Thyroid gland (tissue), 4 donors: Measurements from ENCODE around the gene SLC22A4. TPM values are rescaled to one million over a fixed set of nuclear protein-coding genes. Genes with fewer than 3 reads are reported as not detected.

Source experiments
- DNase-seq, 2 donors: peaks; one replicate each; pipeline ENCODE4 v3.0.0-alpha.2; 2019
- H3K27ac ChIP-seq, 3 donors: fragments of 200-600 bp; sonication (generic); 1 replicate in 2 of 3; 2 replicates in 1 of 3; pipeline ENCODE4 v1.5.1; 2016 to 2019; ENCODE audit warnings: mild to moderate bottlenecking in 1 of 3, moderate library complexity in 1 of 3
- H3K27me3 ChIP-seq: fragments of 200-600 bp; sonication (generic); one replicate; pipeline ENCODE4 v1.5.1; 2019
- H3K36me3 ChIP-seq, 2 donors: fragments of 200-600 bp; sonication (generic); one replicate each; pipeline ENCODE4 v1.5.1; 2016 to 2019
- H3K4me1 ChIP-seq, 2 donors: fragments of 200-600 bp; sonication (generic); one replicate each; pipeline ENCODE4 v1.5.1; 2017 to 2019
- H3K4me3 ChIP-seq, 3 donors: fragments of 200-600 bp; sonication (generic); replicated peaks in 1 of 3; 1 replicate in 2 of 3; 2 replicates in 1 of 3; pipeline ENCODE4 v1.5.1; 2016; ENCODE audit warnings: mild to moderate bottlenecking in 1 of 3
- H3K9me3 ChIP-seq: fragments of 200-600 bp; sonication (generic); one replicate; pipeline ENCODE4 v1.5.1; 2017
- POLR2A ChIP-seq, 2 donors: fragments of 450-650 bp; IDR thresholded peaks; one replicate each; pipeline ENCODE4 v1.6.1; 2017; ENCODE audit warnings: antibody characterized with exemption in 2 of 2, mild to moderate bottlenecking in 2 of 2, moderate library complexity in 1 of 2
- WGBS, 2 donors: methylation state at CpG; one replicate each; pipeline ENCODE4 v1.1.5; 2017; 5-methylcytosine and 5-hydroxymethylcytosine counted together
- intact Hi-C: fragments of 100-400 bp; cut with DNase I; formaldehyde crosslinking; loops from one replicate; pipeline ENCODE4 v1.15.1; 2023
- total RNA-seq, 4 donors: library from RNA; depleted of rRNA; stranded (reverse); fragments of >200 nt; gene quantifications; one replicate each; pipeline ENCODE4 v1.2.3, GENCODE V29; 2016
- TF ChIP-seq, protein P1 (sequence below), 6 experiments: fragments of 200-600 bp in 3 of 6; fragments of 450-650 bp in 3 of 6; sonication (generic) in 3 of 6; IDR thresholded peaks; one replicate each; pipeline ENCODE4 v1.5.1; 2016 to 2019; ENCODE audit warnings: antibody characterized with exemption in 6 of 6, mild to moderate bottlenecking in 2 of 6, inconsistent platforms in 1 of 6, moderate library complexity in 1 of 6

Gene SLC22A4
- total RNA-seq, 4 donors from 2014 or later, result 0.54 to 0.78 TPM; not detected in 2

DNA sequence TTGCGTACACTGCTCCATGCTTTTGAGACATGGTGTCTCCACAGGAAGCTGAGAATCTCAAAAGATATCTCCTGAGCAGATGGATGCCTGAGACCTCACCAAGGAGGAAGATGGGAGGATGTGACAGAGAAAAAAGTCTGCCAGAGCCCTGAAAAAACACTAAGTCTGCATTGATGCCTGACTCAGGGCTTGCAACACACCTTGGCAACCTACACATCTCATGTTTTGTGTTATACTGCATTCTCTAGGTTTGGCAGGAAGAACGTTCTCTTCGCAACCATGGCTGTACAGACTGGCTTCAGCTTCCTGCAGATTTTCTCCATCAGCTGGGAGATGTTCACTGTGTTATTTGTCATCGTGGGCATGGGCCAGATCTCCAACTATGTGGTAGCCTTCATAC lies 19.2 kb downstream of the SLC22A4 start:
- intact Hi-C loops, result no loop called here
- peaks cover 0 to 6% of the 10 kb centered on the region in 2 donors for H3K4me1 ChIP-seq
- H3K4me3 ChIP-seq, result no peak overlapping the region
- no peaks in the 10 kb centered on the region for H3K9me3 ChIP-seq
- H3K36me3 ChIP-seq, result no peaks in the 10 kb centered on the region
- no peak for TF ChIP-seq POLR2A (IDR thresholded peaks at IDR 0.05)
- TF ChIP-seq, protein P1, sequence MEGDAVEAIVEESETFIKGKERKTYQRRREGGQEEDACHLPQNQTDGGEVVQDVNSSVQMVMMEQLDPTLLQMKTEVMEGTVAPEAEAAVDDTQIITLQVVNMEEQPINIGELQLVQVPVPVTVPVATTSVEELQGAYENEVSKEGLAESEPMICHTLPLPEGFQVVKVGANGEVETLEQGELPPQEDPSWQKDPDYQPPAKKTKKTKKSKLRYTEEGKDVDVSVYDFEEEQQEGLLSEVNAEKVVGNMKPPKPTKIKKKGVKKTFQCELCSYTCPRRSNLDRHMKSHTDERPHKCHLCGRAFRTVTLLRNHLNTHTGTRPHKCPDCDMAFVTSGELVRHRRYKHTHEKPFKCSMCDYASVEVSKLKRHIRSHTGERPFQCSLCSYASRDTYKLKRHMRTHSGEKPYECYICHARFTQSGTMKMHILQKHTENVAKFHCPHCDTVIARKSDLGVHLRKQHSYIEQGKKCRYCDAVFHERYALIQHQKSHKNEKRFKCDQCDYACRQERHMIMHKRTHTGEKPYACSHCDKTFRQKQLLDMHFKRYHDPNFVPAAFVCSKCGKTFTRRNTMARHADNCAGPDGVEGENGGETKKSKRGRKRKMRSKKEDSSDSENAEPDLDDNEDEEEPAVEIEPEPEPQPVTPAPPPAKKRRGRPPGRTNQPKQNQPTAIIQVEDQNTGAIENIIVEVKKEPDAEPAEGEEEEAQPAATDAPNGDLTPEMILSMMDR (IDR thresholded peaks at IDR 0.05), result no peak
- no peaks in the 10 kb centered on the region for H3K27me3 ChIP-seq
- no peak for DNase-seq
- 95 to 98% methylated on average over 4 of the region's 4 CpGs for whole genome bisulfite sequencing, 2 donors
- no peak overlapping the region for H3K27ac ChIP-seq

DNA sequence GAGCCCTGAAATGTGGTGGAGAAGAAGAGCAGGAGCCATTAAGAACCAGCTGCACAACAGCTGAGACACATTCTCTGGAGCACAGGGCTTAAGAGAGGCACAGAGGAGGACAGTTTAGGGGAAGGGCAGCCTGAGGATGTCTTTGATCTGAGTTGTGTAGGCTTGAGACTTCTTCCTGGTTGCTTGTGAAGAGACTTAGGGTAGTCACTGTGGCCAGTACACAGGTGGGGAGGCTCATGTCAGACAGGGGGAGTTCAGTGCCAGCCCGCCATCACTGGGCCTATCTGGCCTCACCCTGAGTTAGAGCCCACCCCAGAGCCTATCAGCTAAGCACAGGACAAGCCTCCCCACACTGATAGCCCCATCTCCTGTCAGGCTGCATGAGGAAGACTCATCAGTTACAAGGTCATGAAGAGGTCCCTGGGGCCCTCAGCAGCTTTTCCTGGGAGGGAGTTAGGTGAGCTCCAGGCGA lies 19.8 kb downstream of the SLC22A4 start:
- WGBS, 2 donors, result 94 to 100% methylated on average over 1 to 2 of the region's 2 CpGs
- TF ChIP-seq, protein P1 (IDR thresholded peaks at IDR 0.05), result no peak
- TF ChIP-seq POLR2A (IDR thresholded peaks at IDR 0.05), result no peak
- Histone ChIP-seq H3K36me3 (no peaks in the 10 kb centered on the region), H3K4me3 (no peak overlapping the region), H3K27me3 (no peaks in the 10 kb centered on the region), H3K9me3 (no peaks in the 10 kb centered on the region), H3K4me1 (peaks cover 0 to 6% of the 10 kb centered on the region in 2 donors), H3K27ac (no peak overlapping the region)
- intact Hi-C loops, result no loop called here
- no peak for DNase-seq

DNA sequence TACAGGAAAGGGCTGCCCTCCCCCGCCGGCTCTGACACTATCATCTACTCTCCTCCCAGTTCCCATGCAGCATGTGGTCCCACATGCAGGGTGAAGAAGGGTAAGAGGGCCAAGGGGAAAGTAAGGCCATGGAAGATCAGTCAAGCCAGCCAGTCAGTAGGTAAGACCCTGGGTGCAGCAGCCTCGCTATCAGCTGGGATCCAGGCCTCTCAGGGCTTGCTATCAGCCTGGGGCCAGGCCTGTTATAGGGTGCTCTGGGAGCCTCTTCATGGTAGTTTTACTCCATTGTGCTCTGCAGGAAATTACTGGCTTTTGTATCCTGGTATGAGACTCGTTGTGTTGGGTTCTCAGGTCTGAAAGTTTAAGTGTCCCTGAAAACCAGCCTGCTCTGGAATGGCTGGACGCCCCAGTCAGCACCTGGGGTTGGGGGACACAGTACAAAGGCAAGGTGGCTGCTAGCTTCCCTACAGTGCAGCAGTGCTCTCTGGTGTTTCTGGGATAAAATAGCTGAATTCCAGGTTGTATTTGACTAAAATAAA lies 21.4 kb downstream of the SLC22A4 start:
- H3K27ac ChIP-seq, result no peak overlapping the region
- WGBS, 2 donors, result 75 to 84% methylated on average over 5 of the region's 5 CpGs
- no peak overlapping the region for H3K4me3 ChIP-seq
- no peaks in the 10 kb centered on the region for H3K36me3 ChIP-seq
- no peaks in the 10 kb centered on the region for H3K9me3 ChIP-seq
- H3K27me3 ChIP-seq, result no peaks in the 10 kb centered on the region
- DNase-seq, result no peak
- H3K4me1 ChIP-seq, result peaks cover 0 to 2% of the 10 kb centered on the region in 2 donors
- intact Hi-C loops, result no loop called here
- TF ChIP-seq, protein P1 (IDR thresholded peaks at IDR 0.05), result no peak
- no peak for TF ChIP-seq POLR2A (IDR thresholded peaks at IDR 0.05)

DNA sequence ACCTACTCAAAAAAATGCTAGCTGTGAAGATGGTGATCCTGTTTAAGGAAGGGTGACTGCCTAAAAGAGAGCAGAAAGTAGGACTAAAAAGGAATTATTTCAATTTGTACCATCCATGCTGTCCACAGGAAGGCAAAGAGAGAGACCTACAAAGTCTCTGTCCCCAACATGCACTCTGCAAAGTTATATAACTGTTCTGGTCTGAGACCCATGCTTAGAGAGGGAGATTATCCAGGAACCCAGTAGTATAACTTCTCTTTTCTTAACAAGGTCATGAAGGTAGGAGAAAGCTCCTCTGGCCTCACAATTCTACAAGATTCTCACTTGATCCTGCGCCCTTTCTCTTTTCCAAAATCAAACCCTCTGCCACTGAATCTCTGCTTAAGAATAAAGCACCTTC lies 25.8 kb downstream of the SLC22A4 start:
- 97 to 100% methylated on average over 1 of the region's 1 CpG for WGBS, 2 donors
- Histone ChIP-seq H3K27ac (no peak overlapping the region), H3K4me3 (no peak overlapping the region), H3K4me1 (no peaks in the 10 kb centered on the region), H3K27me3 (no peaks in the 10 kb centered on the region), H3K9me3 (no peaks in the 10 kb centered on the region), H3K36me3 (no peaks in the 10 kb centered on the region)
- no peak for TF ChIP-seq POLR2A (IDR thresholded peaks at IDR 0.05)
- TF ChIP-seq, protein P1 (IDR thresholded peaks at IDR 0.05), result no peak
- intact Hi-C loops, result no loop called here
- no peak for DNase-seq

DNA sequence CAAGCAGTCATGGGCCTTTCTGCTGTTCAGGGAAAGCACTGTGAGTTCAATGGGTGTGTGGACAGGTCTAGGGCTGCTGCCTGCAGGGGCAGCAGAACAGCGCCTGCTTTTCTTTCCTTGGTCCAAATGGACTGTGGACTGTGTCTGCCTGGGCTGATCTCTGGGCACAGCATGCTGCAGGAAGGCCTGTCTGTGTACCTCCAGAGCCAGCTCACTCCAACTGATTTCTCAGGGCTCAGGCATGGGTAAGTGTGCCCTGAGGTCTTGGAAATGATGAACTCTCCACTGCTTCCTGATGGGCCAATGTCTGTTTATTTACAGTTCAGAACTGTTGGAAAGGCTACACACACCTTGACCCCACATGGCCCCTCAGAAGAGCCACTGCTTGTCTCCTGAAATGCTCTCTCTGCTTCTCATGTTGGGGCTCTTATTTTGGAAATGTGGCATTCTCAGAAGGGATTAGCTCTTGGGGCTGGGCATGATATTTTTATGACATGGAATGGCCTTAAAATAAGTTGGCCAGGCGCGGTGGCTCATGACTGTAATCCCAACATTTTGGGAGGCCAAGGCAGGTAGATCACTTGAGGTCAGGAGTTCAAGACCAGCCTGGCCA lies 27.0 kb downstream of the SLC22A4 start:
- no peaks in the 10 kb centered on the region for H3K36me3 ChIP-seq
- H3K4me3 ChIP-seq, result no peak overlapping the region
- H3K4me1 ChIP-seq, result no peaks in the 10 kb centered on the region
- no peaks in the 10 kb centered on the region for H3K27me3 ChIP-seq
- WGBS, 2 donors, result 98 to 100% methylated on average over 3 of the region's 3 CpGs
- no peak for DNase-seq
- TF ChIP-seq POLR2A (IDR thresholded peaks at IDR 0.05), result no peak
- TF ChIP-seq, protein P1 (IDR thresholded peaks at IDR 0.05), result no peak
- intact Hi-C loops, result no loop called here
- no peak overlapping the region for H3K27ac ChIP-seq
- no peaks in the 10 kb centered on the region for H3K9me3 ChIP-seq
